Activated T-cell treated with anti-CD3 and anti-CD28 coated beads for 48 hours (primary cell): ENCODE results near the gene PRKAG2.
"Not testable (repeated sequence)": the region's sequence is repeated elsewhere in the genome, so short reads cannot be mapped to it uniquely, and the experiment has no call there.

ENCODE experiments used
- DNase-seq: peaks from one replicate; pipeline ENCODE4 v3.0.0-alpha.2; 2020; ENCODE audit warnings: low read depth

The PRKAG2 gene

DNA sequence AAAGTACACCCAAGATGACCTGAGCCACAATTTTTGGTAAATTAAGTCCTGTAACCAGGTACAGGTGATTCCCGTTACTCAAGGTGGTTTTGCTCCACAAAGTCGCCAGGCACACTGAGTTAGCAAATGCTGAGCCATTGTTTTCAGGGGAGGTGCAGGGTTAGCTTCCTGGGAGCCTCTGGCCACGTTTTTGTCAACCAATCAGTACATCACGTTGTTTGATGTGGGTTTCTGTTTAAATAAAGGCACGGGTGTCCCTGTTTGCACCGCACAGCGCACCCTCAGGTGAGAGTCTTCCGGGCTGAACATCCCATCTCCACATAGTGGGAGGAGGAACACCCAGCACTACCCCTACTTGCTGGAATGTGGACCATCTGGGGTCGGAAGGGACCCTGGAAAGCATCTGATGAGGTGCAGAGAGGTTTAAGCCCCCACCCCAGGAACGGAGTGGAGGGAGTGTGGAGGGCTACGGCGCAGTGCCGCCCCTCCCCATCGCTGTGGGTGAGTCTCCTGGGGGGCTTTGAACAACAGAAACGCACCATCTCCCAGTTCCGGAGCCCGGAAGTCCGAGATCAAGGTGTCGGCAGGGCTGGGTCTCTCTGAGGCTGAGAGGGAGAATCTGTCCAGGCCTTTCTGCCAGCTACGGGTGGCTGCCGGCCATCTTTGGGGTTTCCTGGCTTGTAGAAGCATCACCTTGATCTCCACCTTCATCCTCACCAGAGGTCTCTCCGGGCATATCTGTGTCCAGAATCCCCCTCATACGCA lies 42.5 kb downstream of the PRKAG2 start:
- DNase-seq = no peak

DNA sequence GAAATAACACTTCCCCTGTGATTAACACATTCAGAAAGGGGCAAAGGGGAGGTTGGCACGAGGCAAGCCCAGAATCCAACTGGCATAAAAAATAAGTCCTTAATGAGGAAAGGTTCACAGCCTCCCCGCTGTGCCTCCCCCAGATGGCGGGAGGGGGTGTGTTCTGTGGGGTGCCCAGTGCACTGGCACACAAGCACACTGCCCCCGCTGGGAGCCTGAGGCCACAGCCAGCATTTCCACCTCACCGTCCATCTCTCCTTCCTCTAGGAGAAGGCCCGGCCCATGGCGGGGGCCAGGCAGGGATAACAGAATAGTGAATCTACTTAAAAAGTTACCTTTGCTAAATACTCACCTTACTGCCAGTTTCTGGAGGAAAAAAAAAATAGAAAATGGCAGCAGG lies 43.2 kb downstream of the PRKAG2 start:
- DNase-seq = no peak

DNA sequence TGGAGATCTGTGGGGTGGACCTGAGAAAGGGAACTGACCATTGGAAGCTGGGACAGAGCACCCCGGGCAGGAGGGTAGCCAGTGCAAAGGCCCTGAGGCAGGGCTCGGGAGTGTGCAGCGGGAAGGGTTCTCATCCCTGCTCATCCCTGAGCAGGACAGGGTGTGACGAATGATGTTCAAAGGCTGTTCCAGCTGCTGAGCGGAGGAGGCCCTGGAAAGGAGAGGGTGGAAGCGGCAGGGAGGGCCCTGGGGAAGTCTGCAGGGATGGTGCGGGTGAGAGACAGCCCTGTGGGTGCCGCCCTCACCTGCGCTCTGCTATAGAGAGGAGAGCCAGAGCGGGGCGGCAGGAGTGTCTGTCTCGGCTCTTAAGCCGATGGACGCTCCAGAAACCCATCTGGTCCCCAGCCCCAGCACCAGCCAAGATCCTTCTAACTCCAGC lies 43.7 kb downstream of the PRKAG2 start:
- no peak for DNase-seq

DNA sequence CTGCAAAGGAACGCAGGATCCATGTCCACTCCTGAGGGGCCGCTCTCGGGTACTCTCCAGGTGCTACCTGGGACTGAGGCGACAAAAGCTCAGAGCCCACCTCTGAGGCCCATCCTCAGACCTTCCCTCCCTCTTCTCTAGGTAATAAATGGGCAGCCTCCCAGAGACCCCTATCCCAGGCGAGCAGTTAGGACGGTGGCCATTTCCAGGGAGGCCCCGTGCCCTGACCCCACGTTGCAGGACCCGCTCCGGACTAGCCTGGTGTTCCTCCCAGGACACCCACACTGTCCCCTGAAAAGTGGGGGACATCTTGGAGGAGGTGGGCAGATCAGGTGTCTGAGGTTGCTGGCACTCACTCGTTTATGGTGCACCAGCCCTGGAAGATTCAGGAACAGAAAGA lies 44.3 kb downstream of the PRKAG2 start:
- DNase-seq = no peak

DNA sequence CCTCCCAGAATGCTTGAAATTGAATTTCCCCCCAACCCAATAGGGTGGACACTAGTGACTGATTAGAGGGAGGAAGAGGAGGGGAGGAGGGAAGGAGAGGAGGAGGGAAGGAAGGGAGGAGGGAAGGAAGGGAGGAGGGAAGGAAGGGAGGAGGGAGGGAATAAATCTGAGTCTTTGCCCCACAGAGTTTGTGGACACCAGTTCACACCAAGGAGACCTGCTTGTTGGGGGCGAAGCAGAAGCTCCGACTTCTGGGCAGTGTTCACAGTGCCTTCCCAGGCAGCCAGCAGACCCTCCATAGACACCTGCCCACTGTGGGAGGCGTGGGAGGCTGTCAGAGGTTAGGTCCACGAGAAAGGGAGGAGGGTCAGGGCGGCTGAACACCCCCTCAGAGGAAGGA lies 44.8 kb downstream of the PRKAG2 start:
- DNase-seq = no peak

DNA sequence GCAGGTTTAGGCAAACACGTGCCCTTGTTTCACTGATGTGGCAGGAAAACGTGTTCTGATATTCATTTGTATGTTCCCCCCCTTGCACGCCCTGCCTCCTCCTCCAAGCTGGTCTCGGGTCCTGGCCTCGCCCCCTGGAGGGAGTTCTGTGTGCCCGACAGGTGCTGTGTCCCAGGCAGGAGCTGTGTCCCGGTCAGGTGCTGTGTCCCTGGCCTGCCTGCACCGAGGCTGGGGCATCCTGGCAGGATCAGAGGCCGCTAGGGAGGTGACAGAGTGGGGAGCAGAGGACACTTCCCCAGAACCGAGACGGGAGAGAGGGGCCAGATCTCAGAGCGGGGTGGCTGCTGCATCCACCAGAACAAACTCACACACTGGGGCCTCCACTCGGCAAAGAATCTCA lies 45.3 kb downstream of the PRKAG2 start:
- DNase-seq = no peak

DNA sequence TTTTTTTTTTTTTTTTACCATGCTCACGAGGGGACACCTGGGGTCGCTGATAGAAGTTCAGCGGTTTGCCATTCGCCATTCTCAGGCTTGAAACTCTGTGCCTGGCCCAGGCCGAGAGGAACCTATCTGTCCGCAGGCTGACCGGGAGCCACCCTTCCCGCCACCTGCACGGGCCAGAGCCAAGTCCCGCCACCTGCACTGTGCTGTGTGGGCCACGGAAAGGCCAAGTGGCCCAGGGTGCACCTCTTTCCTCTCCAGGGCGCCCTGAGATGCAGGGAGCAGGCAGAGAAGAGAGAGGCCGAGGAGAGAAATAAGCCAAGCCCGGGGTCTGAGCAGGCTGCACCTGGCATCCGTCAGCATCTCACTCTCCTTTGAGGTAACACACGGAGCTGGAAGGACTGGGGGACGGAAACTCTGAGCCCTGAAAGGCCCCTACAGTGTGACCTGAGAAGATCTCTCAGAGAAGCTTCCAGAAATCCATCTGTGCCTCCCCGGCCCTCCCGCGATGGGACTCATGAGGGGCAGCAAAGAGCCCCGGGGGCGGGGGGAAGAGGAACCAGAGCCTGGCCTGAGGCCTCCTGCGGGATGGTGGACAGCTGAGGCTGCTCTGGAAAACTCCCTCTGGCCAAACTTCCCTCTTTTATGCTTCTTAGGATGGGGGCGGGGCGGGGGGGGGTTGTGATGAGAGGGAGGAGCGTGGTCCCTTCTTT lies 46.6 kb downstream of the PRKAG2 start:
- DNase-seq = no peak

DNA sequence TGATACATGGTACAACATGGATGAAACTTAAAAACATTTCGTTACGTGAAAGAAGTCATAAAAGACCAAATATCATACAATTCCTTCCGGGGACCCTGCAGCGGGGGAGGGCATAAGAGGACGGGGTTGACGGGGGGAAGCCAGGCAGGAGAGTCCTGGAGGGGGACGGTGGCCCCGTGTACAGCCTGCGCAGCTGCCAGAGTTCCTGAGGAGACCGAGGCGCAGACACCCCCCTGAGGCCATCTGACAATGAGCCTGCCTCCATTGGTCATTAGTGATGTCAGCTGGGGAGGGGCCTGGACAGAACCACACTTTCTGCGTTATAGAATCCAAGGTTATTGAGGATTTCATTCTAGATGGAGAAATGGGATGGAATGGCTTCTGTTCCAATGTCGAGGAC lies 47.2 kb downstream of the PRKAG2 start:
- DNase-seq = no peak

DNA sequence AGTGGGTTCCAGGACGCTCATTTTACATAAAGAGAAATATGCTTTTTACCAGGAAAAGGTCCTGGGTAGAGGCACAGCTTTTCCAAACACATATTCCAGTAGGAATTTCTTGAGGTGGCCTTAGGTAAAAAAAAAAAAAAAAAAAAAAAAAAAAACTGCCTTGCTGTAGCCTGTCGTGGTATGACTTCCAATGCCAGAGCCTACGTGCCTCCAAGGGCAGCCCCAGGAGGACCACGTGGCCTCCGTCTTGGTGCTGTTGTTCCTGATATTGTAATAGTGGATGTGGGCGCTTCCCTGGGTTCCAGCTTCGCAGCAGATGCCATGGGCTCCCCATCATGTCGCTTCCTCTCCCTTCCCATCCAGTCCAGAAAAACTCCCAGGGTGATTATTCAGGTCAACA lies 49.3 kb downstream of the PRKAG2 start:
- DNase-seq = no peak

DNA sequence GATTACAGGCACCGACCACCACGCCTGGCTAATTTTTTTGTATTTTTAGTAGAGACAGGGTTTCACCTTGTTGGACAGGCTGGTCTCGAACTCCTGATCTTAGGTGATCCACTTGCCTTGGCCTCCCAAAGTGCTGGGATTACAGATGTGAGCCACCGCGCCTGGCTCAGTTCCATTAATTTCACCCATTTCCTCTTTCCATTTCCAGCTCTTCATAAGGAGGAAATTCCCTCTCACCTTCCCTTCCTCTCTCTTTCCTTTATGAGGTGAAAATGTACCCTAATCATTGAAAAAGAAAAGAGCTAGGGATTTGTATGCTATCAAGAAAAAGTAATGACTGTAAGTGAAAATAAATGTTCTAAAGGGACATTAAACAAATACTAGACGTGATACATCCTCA lies 50.6 kb downstream of the PRKAG2 start:
- DNase-seq = not testable (repeated sequence)

DNA sequence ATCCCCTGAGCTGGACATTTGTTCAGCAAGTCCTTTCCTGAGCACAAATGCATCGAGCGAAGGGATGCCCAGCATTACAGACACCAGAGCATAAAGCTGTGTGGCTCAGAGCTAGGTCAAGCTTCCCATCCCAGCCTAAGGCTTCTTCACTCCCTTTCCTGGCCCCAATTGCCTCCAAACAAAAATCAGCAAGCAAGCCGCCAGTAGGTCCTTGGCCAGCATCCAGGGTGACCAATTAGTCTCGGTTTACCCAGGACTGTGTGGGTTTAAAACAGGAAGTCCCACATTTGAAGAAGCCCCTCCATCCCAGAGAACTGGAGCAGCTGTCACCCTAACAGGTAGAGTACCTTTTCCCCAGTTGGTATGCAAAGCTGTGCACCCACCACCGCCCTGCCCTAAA lies 51.2 kb downstream of the PRKAG2 start:
- DNase-seq = no peak

DNA sequence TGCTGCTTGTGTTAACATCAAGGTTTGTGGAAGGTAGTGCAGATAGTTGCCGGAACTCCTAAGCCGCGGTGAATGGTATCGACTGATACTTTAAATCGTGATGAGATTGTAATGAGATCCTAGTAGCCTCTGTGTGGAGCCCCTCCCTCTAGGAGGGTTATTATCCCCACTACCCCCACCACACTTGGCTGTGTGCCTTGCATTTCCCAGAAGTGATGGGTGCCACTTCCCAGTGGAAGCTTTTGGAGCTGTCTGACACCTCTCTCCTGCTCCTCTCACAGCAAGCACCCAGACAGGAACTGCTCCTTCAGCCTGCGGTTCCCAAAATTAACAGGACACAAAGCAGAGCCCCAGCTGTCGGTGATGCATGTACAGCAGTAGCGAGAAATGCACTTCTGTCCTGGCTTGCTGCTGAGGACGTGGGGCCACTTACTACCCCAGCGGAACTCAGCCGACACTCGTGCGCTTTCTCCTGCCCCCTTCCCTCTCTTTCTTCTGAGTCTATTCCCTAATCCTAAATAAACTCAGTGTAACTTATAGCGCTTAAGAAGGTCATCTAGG lies 52.5 kb downstream of the PRKAG2 start:
- no peak for DNase-seq

DNA sequence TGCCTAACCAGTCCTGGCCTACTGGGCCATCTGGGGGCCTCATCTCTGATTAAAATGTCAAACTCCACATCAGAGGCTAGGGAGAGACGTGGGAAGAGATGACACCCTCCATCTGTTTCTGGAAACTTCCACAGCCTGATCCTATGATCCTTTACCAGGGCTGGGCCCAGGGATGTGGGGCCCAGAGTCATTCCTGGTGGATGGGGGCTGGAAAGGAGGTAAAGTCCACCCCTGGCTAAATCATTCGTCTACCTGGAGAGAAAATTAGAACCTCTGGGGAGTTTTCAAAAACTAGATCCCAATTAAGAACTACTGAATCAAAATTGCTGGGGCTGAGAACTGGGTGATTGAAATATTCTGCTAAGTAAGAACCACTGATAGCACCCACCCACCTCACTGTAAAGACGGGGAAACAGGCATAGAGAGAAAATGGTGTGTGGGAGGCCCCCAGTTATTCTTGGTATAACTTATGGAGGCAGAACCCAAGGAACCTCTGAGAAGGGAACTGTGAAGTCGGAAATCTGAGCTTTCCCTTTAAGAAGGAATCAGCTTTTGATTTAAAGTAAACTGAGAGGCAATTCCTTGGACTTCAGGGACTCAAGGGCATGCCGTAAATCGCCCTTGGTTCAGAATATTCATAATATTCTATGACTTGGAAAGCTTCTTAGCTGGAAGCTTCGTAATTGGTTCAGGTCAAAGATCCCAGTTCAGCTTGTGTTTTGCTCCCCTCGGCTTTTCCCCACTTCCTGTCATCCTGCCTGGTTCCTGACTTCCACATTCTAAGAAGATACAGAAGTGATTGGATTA lies 53.1 kb downstream of the PRKAG2 start:
- DNase-seq = no peak

DNA sequence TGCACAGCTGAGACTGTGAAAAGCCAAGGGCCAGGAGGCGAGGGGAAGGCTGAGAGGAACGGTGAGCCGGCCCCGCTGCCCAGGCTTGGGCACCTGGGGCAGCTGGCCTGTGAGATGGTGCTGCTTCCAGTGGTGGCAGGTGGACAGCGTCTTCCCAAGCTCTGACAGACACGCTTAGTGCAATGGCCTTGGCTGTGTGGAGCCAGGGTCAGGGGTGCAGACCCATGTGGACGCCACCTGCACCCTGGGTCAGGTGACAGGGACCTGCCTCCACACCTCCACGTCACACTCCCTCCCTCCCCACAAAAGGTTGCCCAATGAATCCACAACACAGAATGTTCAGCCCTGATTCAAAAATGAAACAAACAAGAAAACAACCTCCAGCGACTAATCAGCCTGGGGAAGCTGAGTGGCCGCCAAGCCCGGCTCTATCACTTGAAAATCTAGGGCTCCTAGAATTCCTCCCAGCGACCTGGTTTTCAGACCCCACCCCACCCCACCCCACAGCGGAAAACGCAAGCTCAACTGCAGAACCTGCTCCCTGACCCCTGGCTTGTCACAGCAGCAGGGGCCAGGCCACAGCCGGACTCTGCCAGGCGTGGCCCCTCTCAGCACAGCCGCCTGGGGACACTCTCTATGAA lies 54.3 kb downstream of the PRKAG2 start:
- no peak for DNase-seq

DNA sequence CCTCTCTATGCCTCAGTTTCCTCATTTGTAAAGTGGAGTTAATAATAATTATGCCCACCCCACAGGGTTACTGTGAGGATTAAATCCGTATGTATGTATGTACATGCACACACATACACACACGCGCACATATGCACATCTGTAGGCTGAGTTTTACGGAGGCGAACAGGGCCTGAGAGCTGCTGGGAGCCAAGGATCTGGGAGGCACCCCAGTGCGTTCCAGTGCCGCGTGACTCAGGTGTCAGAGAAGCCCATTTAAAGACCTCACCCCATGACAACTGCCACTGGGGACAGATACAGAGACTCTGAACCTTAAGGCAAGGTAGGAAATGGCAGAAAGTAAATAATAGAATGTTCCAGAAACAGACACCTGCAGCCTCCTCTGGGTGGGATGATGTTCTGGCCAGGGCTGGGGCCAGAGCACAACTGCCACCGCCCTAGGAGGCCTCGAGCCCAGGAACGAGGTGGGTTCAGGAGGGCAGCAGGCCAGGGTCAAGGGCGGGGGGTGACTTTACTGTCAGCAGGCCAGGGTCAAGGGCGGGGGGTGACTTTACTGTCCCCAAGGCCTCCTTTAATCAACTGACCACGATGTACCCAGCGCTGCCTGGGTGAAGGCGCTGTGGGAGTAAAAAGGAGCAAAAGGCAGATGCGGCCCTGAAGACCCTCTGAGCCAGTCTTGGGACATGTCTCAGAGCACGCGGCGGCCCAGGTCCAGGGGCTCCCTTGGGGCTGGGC lies 54.9 kb downstream of the PRKAG2 start:
- DNase-seq = no peak

DNA sequence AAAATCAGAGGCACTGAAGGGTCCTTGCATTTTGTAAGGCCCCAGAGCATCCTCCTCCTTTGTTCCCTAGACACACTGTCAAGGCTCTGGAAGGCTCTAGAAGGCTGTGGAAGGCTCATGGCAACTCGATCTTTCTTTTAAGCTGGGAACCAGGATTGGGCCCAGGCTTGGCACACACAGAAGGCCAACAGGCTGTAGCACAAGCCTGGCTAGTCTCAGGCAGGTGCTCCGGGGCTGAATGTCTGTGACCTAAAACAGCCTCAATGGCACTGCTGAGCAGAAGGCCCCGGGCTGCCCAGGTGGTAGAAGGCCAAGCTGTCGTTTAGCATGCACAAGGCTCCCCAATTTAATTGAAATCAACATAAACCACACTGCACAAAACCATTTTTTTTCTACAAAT lies 55.7 kb downstream of the PRKAG2 start:
- no peak for DNase-seq

DNA sequence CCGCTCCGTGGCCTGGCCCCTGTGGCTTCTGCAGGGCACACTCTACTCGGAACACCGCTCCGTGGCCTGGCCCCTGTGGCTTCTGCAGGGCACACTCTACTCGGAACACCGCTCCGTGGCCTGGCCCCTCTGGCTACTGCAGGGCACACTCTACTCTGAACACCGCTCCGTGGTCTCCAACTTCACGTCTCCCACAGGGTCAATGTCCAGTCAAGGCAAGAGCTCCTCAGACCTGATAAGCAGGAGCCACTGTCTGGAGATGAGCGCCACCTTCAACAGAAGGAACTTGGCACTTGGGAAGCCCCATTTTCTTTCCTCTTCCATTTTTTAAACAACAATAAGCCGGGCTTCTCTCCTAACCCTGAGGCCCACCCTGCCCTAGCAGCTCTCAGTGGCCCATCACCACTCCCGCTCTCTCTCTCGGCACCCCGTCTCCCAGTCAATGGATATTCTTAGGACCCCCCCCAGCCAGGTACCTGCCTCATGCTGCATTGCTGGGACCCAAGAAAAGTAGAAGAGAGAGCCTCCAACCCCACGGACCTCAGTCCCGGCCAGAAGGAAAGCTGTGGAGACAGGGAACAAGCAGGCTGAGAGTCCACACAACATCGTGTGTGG lies 56.3 kb downstream of the PRKAG2 start:
- DNase-seq = no peak

DNA sequence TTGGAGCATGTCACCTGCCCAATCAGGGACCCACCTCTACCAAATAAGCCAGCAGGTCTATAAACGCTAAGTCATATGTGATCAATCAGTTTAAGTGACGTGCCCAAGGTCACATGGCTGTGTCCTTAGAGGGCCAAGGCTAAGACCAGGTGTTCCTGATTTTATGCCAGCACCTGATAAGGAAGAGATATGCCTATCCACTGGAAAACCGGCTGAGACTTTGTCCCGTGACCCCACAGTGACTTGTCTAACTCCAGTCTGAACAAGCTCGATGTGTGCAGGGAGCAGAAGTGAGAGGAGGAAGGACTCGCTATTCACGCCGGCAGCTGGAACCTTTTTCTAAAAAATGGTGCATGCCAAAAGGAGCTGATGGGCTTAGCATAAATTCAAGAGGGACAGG lies 57.0 kb downstream of the PRKAG2 start:
- DNase-seq = no peak

DNA sequence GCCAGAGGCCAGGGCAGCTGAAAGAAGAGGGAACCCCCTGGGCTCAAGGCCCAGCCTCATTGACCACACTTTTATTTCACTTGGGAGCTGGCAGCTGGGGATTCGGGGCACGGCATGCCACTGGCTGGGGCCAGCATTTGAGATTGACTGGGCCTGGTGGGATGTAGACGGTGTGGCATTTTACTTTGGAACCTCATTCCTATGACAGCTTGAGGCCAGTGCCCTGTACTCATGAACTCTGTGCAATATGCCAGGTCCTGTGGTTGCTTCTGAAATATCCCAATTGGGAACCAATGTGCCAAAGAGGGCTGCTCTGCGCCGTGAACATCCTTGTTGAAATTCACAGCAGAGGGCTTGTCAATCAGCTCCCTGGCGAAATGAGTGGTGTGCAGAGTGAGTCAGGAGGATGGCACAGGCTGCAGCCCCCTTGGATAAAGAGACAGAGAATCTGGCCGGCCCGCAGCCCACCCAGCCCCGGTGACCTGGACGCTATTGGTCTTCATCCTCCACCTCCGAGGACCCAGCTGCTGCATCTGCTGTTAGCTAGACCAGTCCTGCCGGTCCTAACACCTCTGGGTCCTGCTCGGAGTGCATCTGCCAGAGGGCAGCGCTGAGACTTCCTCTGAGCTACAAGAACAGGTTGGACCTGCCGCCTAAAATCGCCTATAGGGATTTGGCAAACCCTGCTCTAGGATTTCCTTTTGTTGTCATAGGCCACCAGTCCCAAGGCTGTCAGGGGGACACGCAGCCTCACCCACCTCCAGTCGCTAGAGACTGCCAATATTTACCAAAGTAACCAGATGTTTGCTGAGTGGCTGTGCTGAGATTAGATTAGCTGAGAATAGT lies 58.0 kb downstream of the PRKAG2 start:
- no peak for DNase-seq
